Transverse colon (tissue), 4 donors: Measurements from ENCODE around the gene ANKRD40CL. TPM values are rescaled to one million over a fixed set of nuclear protein-coding genes. Genes with fewer than 3 reads are reported as not detected.

Experiments
- DNase-seq: peaks from one replicate; pipeline ENCODE4 v3.0.0-alpha.2; 2019
- H3K27ac ChIP-seq, 4 donors: fragments of 200-600 bp; sonication (generic); 2 replicates each; pipeline ENCODE4 v1.5.1; 2016 to 2018; ENCODE audit warnings: inconsistent platforms in 4 of 4
- H3K27me3 ChIP-seq: fragments of 200-600 bp; sonication (generic); 2 replicates; pipeline ENCODE4 v1.5.1; 2017; ENCODE audit warnings: inconsistent platforms
- H3K36me3 ChIP-seq, 4 donors: fragments of 200-600 bp; sonication (generic); 2 replicates each; pipeline ENCODE4 v1.5.1; 2017 to 2019; ENCODE audit warnings: inconsistent platforms in 4 of 4
- H3K4me1 ChIP-seq, 4 donors: fragments of 200-600 bp; sonication (generic); 2 replicates each; pipeline ENCODE4 v1.5.1; 2017 to 2020; ENCODE audit warnings: inconsistent platforms in 4 of 4
- H3K4me3 ChIP-seq, 4 donors: fragments of 200-600 bp; sonication (generic); 1 replicate in 1 of 4; 2 replicates in 3 of 4; pipeline versions ENCODE4 v1.5.1 to v1.6.1; 2017 to 2019; ENCODE audit warnings: inconsistent platforms in 4 of 4
- H3K9me3 ChIP-seq, 2 donors: fragments of 200-600 bp; sonication (generic); 2 replicates each; pipeline ENCODE4 v1.5.1; 2017 to 2019; ENCODE audit warnings: inconsistent platforms in 2 of 2
- CTCF ChIP-seq, 5 experiments: fragments of 200-600 bp in 3 of 5; fragments of 450-650 bp in 2 of 5; sonication (generic) in 3 of 5; IDR thresholded peaks; 1 replicate in 2 of 5; 2 replicates in 3 of 5; pipeline ENCODE4 v1.5.1; 2016 to 2017; ENCODE audit warnings: antibody characterized with exemption in 5 of 5, inconsistent platforms in 3 of 5, mild to moderate bottlenecking in 2 of 5, moderate library complexity in 1 of 5
- EP300 ChIP-seq: sonication (generic); formaldehyde crosslinking; IDR thresholded peaks from one replicate; pipeline ENCODE4 v1.6.1; 2017; ENCODE audit warnings: antibody characterized with exemption, low read depth
- POLR2A ChIP-seq: fragments of 450-650 bp; IDR thresholded peaks from one replicate; pipeline ENCODE4 v1.6.1; 2016; ENCODE audit warnings: antibody characterized with exemption, mild to moderate bottlenecking, moderate library complexity
- POLR2AphosphoS5 ChIP-seq, 3 donors: sonication (generic); formaldehyde crosslinking; IDR thresholded peaks; one replicate each; pipeline ENCODE4 v1.6.1; 2016; ENCODE audit warnings: antibody characterized with exemption in 3 of 3
- WGBS, 2 donors: methylation state at CpG; one replicate each; pipeline ENCODE4 v1.1.5; 2018; ENCODE audit warnings: low coverage in 1 of 2; 5-methylcytosine and 5-hydroxymethylcytosine counted together
- in situ Hi-C, 4 donors: fragments of 200-750 bp; cut with MboI; loops; one replicate each; pipeline versions ENCODE4 v1.15.0 to v1.15.1; 2017; ENCODE audit warnings: low sequenced_read_pairs in 3 of 4, low pct_ligation_motif_present in 1 of 4, low pct_unique_long_range_greater_than_20kb in 1 of 4
- intact Hi-C: fragments of 100-400 bp; cut with DNase I; formaldehyde crosslinking; loops from one replicate; pipeline ENCODE4 v1.15.1; 2023; ENCODE audit warnings: low total_unique reads
- total RNA-seq, 4 donors: library from RNA; depleted of rRNA; stranded (reverse); fragments of >200 nt; gene quantifications; one replicate each; pipeline ENCODE4 v1.1.0, GENCODE V29; 2016

The ANKRD40CL gene
- total RNA-seq, 4 donors from 2014 or later, result 40.8 to 86.0 (median 74.9) TPM

GRCh38 chr17:50763716-50764475 is 3.4 kb downstream of the ANKRD40CL start:
- Histone ChIP-seq H3K4me3 (peak overlapping the region in 1 of 4 donors; percentile 43), H3K27ac (peak overlapping the region; percentile 84 to 93 (median 89))
- in situ Hi-C loops, result no loop called here

GRCh38 chr17:50762177-50762576 is 5.1 kb downstream of the ANKRD40CL start:
- DNase-seq, result no peak
- intact Hi-C loops (no loop called here), in situ Hi-C loops (no loop called here)
- Histone ChIP-seq H3K4me1 (peaks cover 19 to 39% (median 29%) of the 10 kb centered on the region in 4 donors), H3K27ac (no peak overlapping the region), H3K9me3 (no peaks in the 10 kb centered on the region), H3K36me3 (no peaks in the 10 kb centered on the region), H3K27me3 (no peaks in the 10 kb centered on the region), H3K4me3 (no peak overlapping the region)
- TF ChIP-seq CTCF (IDR thresholded peaks at IDR 0.05), result no peak
- TF ChIP-seq POLR2AphosphoS5 (IDR thresholded peaks at IDR 0.05), result no peak
- no peak for TF ChIP-seq POLR2A
- TF ChIP-seq EP300, result no peak
- WGBS, 2 donors, result 88 to 98% methylated on average over 2 of the region's 2 CpGs

More at GRCh38 chr17:50763716-50764475, 3.4 kb downstream of the ANKRD40CL start:
- no peak for TF ChIP-seq CTCF (IDR thresholded peaks at IDR 0.05)
- no peak for TF ChIP-seq EP300
- TF ChIP-seq POLR2A, result no peak
- TF ChIP-seq POLR2AphosphoS5 (IDR thresholded peaks at IDR 0.05), result no peak
- intact Hi-C loops, result no loop called here
- peak; percentile 62 for DNase-seq
- 54 to 57% methylated on average over 1 to 2 of the region's 2 CpGs for WGBS, 2 donors
- Histone ChIP-seq H3K9me3 (no peaks in the 10 kb centered on the region), H3K36me3 (no peaks in the 10 kb centered on the region), H3K27me3 (no peaks in the 10 kb centered on the region), H3K4me1 (peaks cover 19 to 48% (median 36%) of the 10 kb centered on the region in 4 donors)

GRCh38 chr17:50758989-50759544 is 8.3 kb downstream of the ANKRD40CL start:
- peak in 1 of 3 donors; percentile 7 for TF ChIP-seq POLR2AphosphoS5 (IDR thresholded peaks at IDR 0.05)
- TF ChIP-seq CTCF (IDR thresholded peaks at IDR 0.05), result no peak
- Histone ChIP-seq H3K36me3 (peaks cover 0 to 7% (median 0%) of the 10 kb centered on the region in 4 donors), H3K9me3 (no peaks in the 10 kb centered on the region), H3K4me3 (no peak overlapping the region), H3K4me1 (peaks cover 0 to 14% (median 6%) of the 10 kb centered on the region in 4 donors), H3K27me3 (no peaks in the 10 kb centered on the region), H3K27ac (no peak overlapping the region)
- DNase-seq, result no peak
- intact Hi-C loops (no loop called here), in situ Hi-C loops (no loop called here)
- WGBS, 2 donors, result 75 to 76% methylated on average over 7 to 9 of the region's 9 CpGs

DNA sequence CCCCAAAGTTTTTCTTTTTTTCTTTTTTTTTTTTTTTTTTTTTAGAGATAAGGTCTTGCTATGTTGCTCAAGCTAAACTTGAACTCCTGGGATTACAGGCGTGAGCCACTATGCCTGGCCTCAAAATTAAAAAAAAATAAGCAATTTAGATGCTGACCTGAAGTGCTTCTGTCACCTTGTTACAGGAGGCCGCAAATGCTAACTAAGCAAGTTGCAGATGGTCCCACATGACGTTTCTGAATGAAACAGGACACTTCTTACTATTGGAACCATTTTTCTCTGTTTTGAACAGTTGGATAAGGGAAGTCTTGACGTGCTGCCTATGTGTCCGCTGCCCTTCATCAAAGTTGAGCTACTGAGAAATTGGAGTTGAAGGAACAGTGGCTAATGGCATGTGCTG is 8.8 kb downstream of the ANKRD40CL start:
- no peaks in the 10 kb centered on the region for H3K9me3 ChIP-seq
- in situ Hi-C loops (no loop called here), intact Hi-C loops (no loop called here)
- TF ChIP-seq POLR2A (no peak), EP300 (no peak), POLR2AphosphoS5 (IDR thresholded peaks at IDR 0.05) (no peak)
- DNase-seq, result no peak
- peaks cover 0 to 9% (median 3%) of the 10 kb centered on the region in 4 donors for H3K4me1 ChIP-seq
- H3K27me3 ChIP-seq, result no peaks in the 10 kb centered on the region
- H3K4me3 ChIP-seq, result no peak overlapping the region
- 67 to 79% methylated on average over 3 to 5 of the region's 5 CpGs for WGBS, 2 donors
- peaks cover 0 to 7% (median 0%) of the 10 kb centered on the region in 4 donors for H3K36me3 ChIP-seq
- no peak overlapping the region for H3K27ac ChIP-seq
